A549 (cell line): ENCODE results near the gene EIF3L. TPM values are rescaled to one million over a fixed set of nuclear protein-coding genes. Genes with fewer than 3 reads are reported as not detected.
A peak's percentile ranks its signal among the peaks of the same experiment; 100 is the strongest.

Source experiments
- ATAC-seq, 2 experiments: fragments of 200-7000 bp in 1 of 2; fragments of >200 bp in 1 of 2; cut with Nextera tagmentation in 1 of 2; cut with Tn5 transposase in 1 of 2; 3 replicates each; pipeline versions ENCODE4 v1.8.0 to v1.9.1; 2018 to 2020; ENCODE audit warnings: mild to moderate bottlenecking in 1 of 2, moderate library complexity in 1 of 2
- CTCF ChIA-PET: fragments of 300-600 bp; sonication (Branson Sonifier 250); formaldehyde crosslinking; extraction: SDS; loops from one replicate; lab custom pipeline; 2021; ENCODE audit warnings: antibody characterized with exemption, inconsistent platforms; lab: Yijun Ruan, JAX
- POLR2A ChIA-PET: fragments of 350-600 bp; formaldehyde crosslinking; extraction: SDS; loops from one replicate; lab custom pipeline; 2021; ENCODE audit warnings: antibody characterized with exemption, inconsistent platforms; lab: Yijun Ruan, JAX
- DNase-seq, 2 experiments: peaks; one replicate each; pipeline versions ENCODE4 v3.0.0 to v3.0.0-alpha.2; 2011 to 2016; ENCODE audit warnings: low read depth in 1 of 2, low spot score in 1 of 2
- FAIRE-seq: peaks from 2 replicates; lab custom pipeline; 2011; peaks lifted over from hg19 to GRCh38; lab: Jason Lieb, UNC
- H3K27ac ChIP-seq, 2 experiments: fragments of >200 bp; sonication (Bioruptor Twin); formaldehyde crosslinking; 3 replicates each; pipeline ENCODE4 v1.5.1; 2016 to 2017
- H3K4me1 ChIP-seq: fragments of >200 bp; sonication (Bioruptor Twin); formaldehyde crosslinking; 3 replicates; pipeline ENCODE4 v1.6.1; 2016
- H3K4me2 ChIP-seq: fragments of >200 bp; sonication (Bioruptor Twin); formaldehyde crosslinking; 3 replicates; pipeline ENCODE4 v1.6.1; 2016
- H3K4me3 ChIP-seq: fragments of >200 bp; sonication (Bioruptor Twin); formaldehyde crosslinking; 3 replicates; pipeline ENCODE4 v1.5.1; 2016
- H3K9me3 ChIP-seq: fragments of >200 bp; sonication (Bioruptor Twin); formaldehyde crosslinking; 3 replicates; pipeline ENCODE4 v1.6.1; 2016
- BHLHE40 ChIP-seq: IDR thresholded peaks from 2 replicates; pipeline ENCODE4 v1.6.1; 2012; ENCODE audit warnings: low read depth, low read length, inconsistent platforms
- CBX8 ChIP-seq: fragments of 200-600 bp; sonication (generic); IDR thresholded peaks from 2 replicates; pipeline ENCODE4 v1.6.1; 2016
- CEBPB ChIP-seq, 2 experiments: fragments of >200 bp in 1 of 2; sonication (Bioruptor Twin) in 1 of 2; formaldehyde crosslinking in 1 of 2; IDR thresholded peaks; 2 replicates each; pipeline ENCODE4 v1.6.1; 2012 to 2016
- CHD2 ChIP-seq: fragments of 150-350 bp; IDR thresholded peaks from 2 replicates; pipeline ENCODE4 v1.6.1; 2014; ENCODE audit warnings: low read length; ENCODE audit not compliant: partially characterized antibody
- CHD4 ChIP-seq: fragments of 200-600 bp; sonication (generic); IDR thresholded peaks from 2 replicates; pipeline ENCODE4 v1.6.1; 2016; ENCODE audit warnings: antibody characterized with exemption, mild to moderate bottlenecking, borderline replicate concordance
- EHF ChIP-seq: fragments of 250-450 bp; sonication (Bioruptor Pico); IDR thresholded peaks from 2 replicates; pipeline ENCODE4 v1.5.0; 2020; ENCODE audit warnings: mild to moderate bottlenecking
- EP300 ChIP-seq, 2 experiments: fragments of >200 bp; sonication (Bioruptor Twin); formaldehyde crosslinking; IDR thresholded peaks; 2 replicates in 1 of 2; 3 replicates in 1 of 2; pipeline ENCODE4 v1.6.1; 2016 to 2017
- ESRRA ChIP-seq: fragments of 150-350 bp; IDR thresholded peaks from 2 replicates; pipeline ENCODE4 v1.6.1; 2014; ENCODE audit warnings: mild to moderate bottlenecking, low read length, borderline replicate concordance
- FOSB ChIP-seq: fragments of 250-450 bp; sonication (Bioruptor Pico); IDR thresholded peaks from 2 replicates; pipeline ENCODE4 v1.5.0; 2020; ENCODE audit warnings: mild to moderate bottlenecking, moderate library complexity
- FOXS1 ChIP-seq: fragments of 250-450 bp; sonication (Bioruptor Pico); IDR thresholded peaks from 2 replicates; pipeline ENCODE4 v1.5.0; 2020; ENCODE audit warnings: mild to moderate bottlenecking, moderate library complexity
- HEYL ChIP-seq: fragments of 250-450 bp; sonication (Bioruptor Pico); IDR thresholded peaks from 2 replicates; pipeline ENCODE4 v1.8.0; 2021; ENCODE audit warnings: mild to moderate bottlenecking, moderate library complexity
- HOXA7 ChIP-seq: fragments of 250-450 bp; sonication (Bioruptor Pico); IDR thresholded peaks from 2 replicates; pipeline ENCODE4 v1.5.0; 2020; ENCODE audit warnings: mild to moderate bottlenecking, moderate library complexity
- HOXB5 ChIP-seq: fragments of 250-450 bp; sonication (Bioruptor Pico); IDR thresholded peaks from 2 replicates; pipeline ENCODE4 v1.5.0; 2020; ENCODE audit warnings: mild to moderate bottlenecking, moderate library complexity
- JUNB ChIP-seq: fragments of >200 bp; sonication (Bioruptor Twin); formaldehyde crosslinking; IDR thresholded peaks from 2 replicates; pipeline ENCODE4 v1.6.1; 2016
- KDM1A ChIP-seq: fragments of 200-600 bp; sonication (generic); IDR thresholded peaks from 2 replicates; pipeline ENCODE4 v1.6.1; 2016; ENCODE audit warnings: low read depth, mild to moderate bottlenecking
- KDM5A ChIP-seq: fragments of 200-600 bp; sonication (generic); IDR thresholded peaks from 2 replicates; pipeline ENCODE4 v1.6.1; 2016; ENCODE audit warnings: antibody characterized with exemption, mild to moderate bottlenecking
- MAZ ChIP-seq: fragments of 150-350 bp; IDR thresholded peaks from 2 replicates; pipeline ENCODE4 v1.6.1; 2014; ENCODE audit warnings: antibody characterized with exemption, low read depth, low read length, borderline replicate concordance
- NFE2L2 ChIP-seq: fragments of 150-350 bp; conservative IDR thresholded peaks from 2 replicates; pipeline ENCODE4 v1.6.1; 2014; ENCODE audit warnings: low read length
- NPAS2 ChIP-seq: fragments of 250-450 bp; sonication (Bioruptor Pico); IDR thresholded peaks from 2 replicates; pipeline ENCODE4 v1.8.0; 2022; ENCODE audit warnings: mild to moderate bottlenecking, moderate library complexity, borderline replicate concordance
- RAD21 ChIP-seq, 2 experiments: fragments of >200 bp in 1 of 2; sonication (Bioruptor Twin) in 1 of 2; formaldehyde crosslinking in 1 of 2; IDR thresholded peaks in 1 of 2; conservative IDR thresholded peaks in 1 of 2; 2 replicates in 1 of 2; 3 replicates in 1 of 2; pipeline ENCODE4 v1.6.1; 2012 to 2018; ENCODE audit warnings: inconsistent platforms in 1 of 2
- RARB ChIP-seq: fragments of 250-450 bp; sonication (Bioruptor Pico); IDR thresholded peaks from 2 replicates; pipeline ENCODE4 v1.8.0; 2021; ENCODE audit warnings: mild to moderate bottlenecking, moderate library complexity
- RCOR1 ChIP-seq: fragments of 150-350 bp; IDR thresholded peaks from 2 replicates; pipeline ENCODE4 v1.6.1; 2014; ENCODE audit warnings: antibody characterized with exemption, low read length, low read depth
- SMC3 ChIP-seq: fragments of >200 bp; sonication (Bioruptor Twin); formaldehyde crosslinking; IDR thresholded peaks from 3 replicates; pipeline ENCODE4 v1.6.1; 2018; ENCODE audit warnings: inconsistent platforms
- TFCP2L1 ChIP-seq: fragments of 250-450 bp; sonication (Bioruptor Pico); IDR thresholded peaks from 2 replicates; pipeline ENCODE4 v1.5.0; 2021; ENCODE audit warnings: mild to moderate bottlenecking
- TP53 ChIP-seq: fragments of 250-450 bp; sonication (Bioruptor Pico); IDR thresholded peaks from 2 replicates; pipeline ENCODE4 v1.5.0; 2021; ENCODE audit warnings: mild to moderate bottlenecking, moderate library complexity
- ZSCAN20 ChIP-seq: fragments of 250-450 bp; sonication (Bioruptor Pico); IDR thresholded peaks from 2 replicates; pipeline ENCODE4 v1.8.0; 2022; ENCODE audit warnings: mild to moderate bottlenecking, moderate library complexity
- WGBS: methylation state at CpG from one replicate; pipeline ENCODE4 v1.1.6; 2017; ENCODE audit errors: missing lambda C conversion rate; 5-methylcytosine and 5-hydroxymethylcytosine counted together
- polyA plus RNA-seq, 4 experiments: library from polyadenylated mRNA; depleted of rRNA in 3 of 4; stranded (reverse); fragments of >200 nt; fragmentation: RNase III in 1 of 4; extraction: RNeasy Plus Mini Kit Qiagen cat#74134 plus additional on column Dnase treatment in 1 of 4; gene quantifications; 2 replicates in 3 of 4; 3 replicates in 1 of 4; pipeline ENCODE4 v1.2.3, GENCODE V29; 2011 to 2017
- TF ChIP-seq, protein P1 (sequence below): fragments of >200 bp; sonication (Bioruptor Twin); formaldehyde crosslinking; IDR thresholded peaks from 2 replicates; pipeline ENCODE4 v1.6.1; 2016
- TF ChIP-seq, protein P2 (sequence below): fragments of 250-450 bp; sonication (Bioruptor Pico); IDR thresholded peaks from 2 replicates; pipeline ENCODE4 v1.5.0; 2020; ENCODE audit warnings: low read depth, mild to moderate bottlenecking, moderate library complexity

EIF3L gene
- polyA plus RNA-seq, 2 of the 4 experiments (the other 2 are of a cell fraction), result 218 to 423 TPM

GRCh38 chr22:37860796-37861421 lies 11.7 kb downstream of the EIF3L start:
- DNase-seq (no peak), FAIRE-seq (no peak), ATAC-seq (no peak)
- Histone ChIP-seq H3K4me1 (no peaks in the 10 kb centered on the region), H3K4me2 (no peak overlapping the region), H3K9me3 (no peaks in the 10 kb centered on the region), H3K4me3 (no peak overlapping the region), H3K27ac (no peak overlapping the region)
- TF ChIP-seq RARB (CRISPR knock-in tag) (no peak), ESRRA (no peak), HOXB5 (CRISPR knock-in tag) (no peak), FOXS1 (CRISPR knock-in tag) (no peak), TFCP2L1 (CRISPR knock-in tag) (no peak), JUNB (no peak), CHD2 (no peak), HEYL (CRISPR knock-in tag) (no peak), EP300 (IDR thresholded peaks at IDR 0.05) (no peak)
- CTCF ChIA-PET, result interaction anchor here (0.6 to 9.1 kb wide), 2 partner anchors 11 to 43 kb away, joined by 3 to 112 read pairs; no protein-coding TSS in a partner anchor
- POLR2A ChIA-PET, result interaction anchor here (0.7 kb wide), 1 partner anchor 17 kb away, joined by 6 read pairs; the partner anchor contains the start of gene ANKRD54
- WGBS, result 68% methylated on average over 6 of the region's 7 CpGs

DNA sequence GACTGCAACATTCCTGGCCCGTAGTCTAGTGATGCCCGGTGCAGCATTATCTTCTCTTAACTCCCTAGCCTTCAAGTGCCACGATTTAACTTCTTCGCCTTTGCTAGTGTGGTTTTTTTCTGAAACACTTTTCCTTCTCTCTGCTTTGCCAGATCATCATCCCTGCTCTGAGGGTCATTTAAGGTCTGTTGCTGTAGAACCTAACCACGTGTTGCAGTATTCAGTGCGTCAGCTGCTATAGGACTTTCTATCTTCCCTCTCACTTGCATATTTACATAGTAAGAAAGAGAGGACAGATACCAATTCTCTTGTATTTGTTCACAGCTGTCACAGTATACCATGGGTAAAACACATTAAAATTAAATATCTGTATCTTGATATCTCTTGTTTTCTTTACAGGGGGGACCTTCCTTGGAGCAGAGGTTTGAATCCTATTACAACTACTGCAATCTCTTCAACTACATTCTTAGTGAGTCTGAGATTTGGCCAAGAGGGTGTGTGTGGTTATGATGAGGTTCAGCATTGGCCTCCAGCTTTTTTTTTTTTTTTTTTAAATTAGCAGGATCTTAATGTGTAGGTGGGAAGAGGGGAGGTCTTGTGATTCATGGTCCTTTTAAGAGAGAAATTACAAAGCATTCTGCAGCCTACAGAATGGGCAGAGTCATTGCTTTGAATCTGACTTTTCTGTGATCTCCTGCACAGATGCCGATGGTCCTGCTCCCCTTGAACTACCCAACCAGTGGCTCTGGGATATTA lies 13.5 kb downstream of the EIF3L start:
- Histone ChIP-seq H3K27ac (no peak overlapping the region), H3K9me3 (no peaks in the 10 kb centered on the region), H3K4me2 (no peak overlapping the region), H3K4me3 (no peak overlapping the region), H3K4me1 (no peaks in the 10 kb centered on the region)
- DNase-seq, result no peak
- TF ChIP-seq TFCP2L1 (CRISPR knock-in tag), result no peak
- TF ChIP-seq, protein P1, sequence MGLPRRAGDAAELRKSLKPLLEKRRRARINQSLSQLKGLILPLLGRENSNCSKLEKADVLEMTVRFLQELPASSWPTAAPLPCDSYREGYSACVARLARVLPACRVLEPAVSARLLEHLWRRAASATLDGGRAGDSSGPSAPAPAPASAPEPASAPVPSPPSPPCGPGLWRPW, result no peak
- no peak for TF ChIP-seq ZSCAN20 (CRISPR knock-in tag)
- no peak for TF ChIP-seq KDM1A
- TF ChIP-seq NPAS2, result no peak
- no peak for TF ChIP-seq HOXA7
- ChIA-PET CTCF (interaction anchor here (0.6 to 9.1 kb wide), 32 partner anchors 8 to 334 kb away, joined by 3 to 112 read pairs (median 6); partner anchors contain the start of genes ANKRD54, GALR3, GCAT and MICALL1), POLR2A (interaction anchor here (1.1 kb wide), 1 partner anchor 55 kb away, joined by 3 read pairs; the partner anchor contains the start of gene GCAT)
- no peak for FAIRE-seq
- WGBS, result 81% methylated on average over 7 of the region's 7 CpGs
- peak; percentile 23 to 24; a peak in 3 of 6 replicates for ATAC-seq

- 89% methylated on average over 6 of the region's 6 CpGs for WGBS
- DNase-seq (no peak), ATAC-seq (no peak), FAIRE-seq (no peak)
- CTCF ChIA-PET, result interaction anchor here (0.6 to 9.1 kb wide), 3 partner anchors 40 to 78 kb away, joined by 4 to 112 read pairs (median 13); partner anchors contain the start of gene MICALL1
- H3K4me2 ChIP-seq, result no peak overlapping the region
- H3K27ac ChIP-seq, result no peak overlapping the region
- TF ChIP-seq CBX8 (no peak), MAZ (no peak)
- no peaks in the 10 kb centered on the region for H3K9me3 ChIP-seq
- H3K4me3 ChIP-seq, result no peak overlapping the region
- H3K4me1 ChIP-seq, result no peaks in the 10 kb centered on the region
- POLR2A ChIA-PET, result no interaction called here
Observed at GRCh38 chr22:37865510-37865909, 16.3 kb downstream of the EIF3L start.

DNA sequence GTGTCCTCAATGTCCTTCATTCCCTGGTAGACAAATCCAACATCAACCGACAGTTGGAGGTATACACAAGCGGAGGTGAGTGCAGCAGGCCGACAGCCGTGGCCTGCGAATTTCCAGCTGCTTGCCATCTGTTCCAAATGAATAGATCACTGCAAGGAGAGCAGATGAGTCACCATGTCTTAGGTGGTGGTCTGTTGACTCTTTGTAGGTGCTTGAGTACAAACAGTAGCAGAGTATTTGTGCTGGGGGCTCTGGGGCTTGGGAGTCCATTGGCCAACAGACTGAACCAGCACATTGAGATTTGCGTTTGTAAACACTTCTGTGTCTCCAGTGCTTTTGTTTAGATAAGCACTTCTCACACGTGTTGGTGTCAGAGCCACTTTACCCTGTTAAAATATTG lies 21.1 kb downstream of the EIF3L start:
- H3K27ac ChIP-seq, result no peak overlapping the region
- POLR2A ChIA-PET, result no interaction called here
- no peak for FAIRE-seq

More for the DNA sequence above, 21.1 kb downstream of the EIF3L start:
- no peak for DNase-seq
- Histone ChIP-seq H3K4me3 (no peak overlapping the region), H3K9me3 (no peaks in the 10 kb centered on the region), H3K4me1 (no peaks in the 10 kb centered on the region), H3K4me2 (no peak overlapping the region)
- TF ChIP-seq CEBPB (IDR thresholded peaks at IDR 0.05), result no peak
- no peak for TF ChIP-seq KDM5A
- no peak for TF ChIP-seq SMC3
- TF ChIP-seq TP53 (CRISPR knock-in tag), result no peak
- TF ChIP-seq, protein P2, sequence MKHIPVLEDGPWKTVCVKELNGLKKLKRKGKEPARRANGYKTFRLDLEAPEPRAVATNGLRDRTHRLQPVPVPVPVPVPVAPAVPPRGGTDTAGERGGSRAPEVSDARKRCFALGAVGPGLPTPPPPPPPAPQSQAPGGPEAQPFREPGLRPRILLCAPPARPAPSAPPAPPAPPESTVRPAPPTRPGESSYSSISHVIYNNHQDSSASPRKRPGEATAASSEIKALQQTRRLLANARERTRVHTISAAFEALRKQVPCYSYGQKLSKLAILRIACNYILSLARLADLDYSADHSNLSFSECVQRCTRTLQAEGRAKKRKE (CRISPR knock-in tag), result no peak
- TF ChIP-seq EHF (CRISPR knock-in tag), result no peak
- no peak for TF ChIP-seq EP300 (IDR thresholded peaks at IDR 0.05)
- TF ChIP-seq CHD4, result no peak
- no peak for TF ChIP-seq NFE2L2
- no peak for TF ChIP-seq RAD21 (conservative IDR thresholded peaks at IDR 0.05 in 1 of 2, IDR thresholded peaks at IDR 0.05 in 1 of 2)
- TF ChIP-seq RCOR1, result no peak
- TF ChIP-seq FOSB (CRISPR knock-in tag), result no peak
- TF ChIP-seq BHLHE40, result no peak
- ATAC-seq, result no peak; a peak in 1 of 6 replicates
- CTCF ChIA-PET, result no interaction called here
- 79% methylated on average over 4 of the region's 7 CpGs for WGBS
